ENCODE results near the gene YIPF2.
"Not testable (repeated sequence)": the region's sequence is repeated elsewhere in the genome, so short reads cannot be mapped to it uniquely, and the experiment has no call there.

YIPF2 gene

DNA sequence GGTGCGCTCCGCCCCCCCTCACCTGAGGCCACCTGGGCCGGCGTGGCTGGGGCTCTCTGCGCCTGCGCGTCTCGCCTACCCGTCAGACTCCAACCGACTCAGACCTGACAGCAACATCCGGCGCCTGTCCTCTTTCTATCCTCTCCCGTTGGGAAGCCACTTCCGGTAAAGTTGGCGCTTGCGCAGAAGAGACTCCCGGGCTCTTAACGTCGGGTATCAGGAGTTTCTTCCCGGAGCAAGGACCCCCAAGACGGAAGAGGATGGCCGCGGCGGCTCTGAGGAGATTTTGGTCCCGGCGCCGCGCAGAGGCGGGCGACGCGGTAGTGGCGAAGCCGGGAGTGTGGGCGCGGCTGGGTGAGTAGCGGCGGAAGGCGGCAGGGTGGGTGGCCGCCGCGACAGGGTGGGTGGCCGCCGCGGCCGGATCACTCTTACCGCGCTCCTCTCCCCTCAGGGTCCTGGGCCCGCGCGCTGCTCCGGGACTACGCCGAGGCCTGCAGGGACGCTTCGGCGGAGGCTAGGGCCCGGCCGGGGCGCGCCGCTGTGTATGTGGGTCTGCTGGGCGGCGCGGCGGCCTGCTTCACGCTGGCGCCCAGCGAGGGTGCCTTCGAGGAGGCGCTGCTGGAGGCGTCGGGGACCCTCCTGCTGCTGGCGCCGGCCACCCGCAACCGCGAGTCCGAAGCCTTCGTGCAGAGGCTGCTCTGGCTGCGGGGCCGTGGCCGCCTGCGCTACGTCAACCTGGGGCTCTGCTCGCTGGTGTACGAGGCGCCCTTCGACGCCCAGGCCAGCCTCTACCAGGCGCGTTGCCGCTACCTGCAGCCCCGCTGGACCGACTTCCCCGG lies at the start of gene YIPF2, which contains the start of gene TIMM29:
TSS of gene YIPF2 (minus strand) at position 77 of the 839 bp plus-strand sequence. CDS start 229 bp downstream, outside the sequence.
TSS of gene TIMM29 (plus strand) at position 249 of the 839 bp plus-strand sequence. CDS start at position 261, 12 bp downstream.
- DNase-seq (ENCODE audit: low read depth in 1 of 2, low spot score in 1 of 2) = peak; percentile 85 to 97

DNA sequence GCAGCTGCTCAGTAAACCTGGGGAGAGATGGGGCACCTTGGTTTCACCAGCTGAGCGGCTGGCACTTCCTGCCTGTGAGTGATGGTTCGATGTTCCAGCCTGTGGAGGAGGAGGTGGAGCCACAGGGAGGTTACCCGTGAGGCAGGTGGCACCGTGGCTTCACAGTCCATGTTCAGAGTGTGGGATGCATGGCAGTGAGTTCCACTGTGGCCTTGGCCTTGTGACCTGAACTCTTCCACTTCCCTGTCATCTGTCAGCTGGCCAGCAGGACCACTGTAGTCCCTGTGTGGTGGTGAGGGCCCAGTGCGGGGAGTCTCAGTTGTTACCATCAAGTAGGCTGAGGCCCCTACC lies 49.3 kb upstream of the YIPF2 start:
- DNase-seq (ENCODE audit: low read depth in 1 of 2, low spot score in 1 of 2) = no peak

DNA sequence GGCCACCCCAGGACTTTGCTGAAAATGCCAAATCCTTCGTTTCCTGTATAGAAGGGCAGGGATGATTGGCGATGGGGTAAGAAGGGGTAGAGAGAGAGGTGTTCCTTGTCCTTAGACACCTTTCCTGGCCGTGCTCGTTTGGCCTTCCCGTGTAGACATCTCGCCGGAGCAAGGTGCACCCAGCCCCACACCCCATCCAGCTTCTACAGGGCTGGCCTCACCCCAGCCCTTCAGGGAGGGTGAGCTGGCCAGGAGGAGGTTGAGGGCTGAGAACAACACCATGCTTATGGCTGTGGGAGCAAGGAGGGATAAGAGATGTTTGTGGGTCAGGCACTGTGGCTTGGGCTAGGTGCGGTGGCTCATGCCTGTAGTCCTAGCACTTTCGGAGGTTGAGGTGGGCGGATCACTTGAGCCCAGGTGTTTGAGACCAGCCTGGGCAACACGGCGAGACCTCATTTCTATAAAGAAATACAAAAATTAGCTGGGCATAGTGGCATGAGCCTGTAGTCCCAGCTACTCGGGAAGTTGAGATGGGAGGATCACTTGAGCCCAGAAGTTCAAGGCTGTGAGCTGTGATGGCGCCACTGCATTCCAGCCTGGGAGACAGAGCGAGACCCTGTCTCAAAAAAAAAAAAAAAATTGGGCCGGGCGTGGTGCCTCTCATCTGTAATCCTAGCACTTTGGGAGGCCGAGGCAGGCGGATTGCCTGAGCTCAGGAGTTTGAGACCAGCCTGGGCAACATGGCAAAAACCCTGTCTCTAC lies 47.9 kb upstream of the YIPF2 start:
- no peak for DNase-seq (ENCODE audit: low read depth in 1 of 2, low spot score in 1 of 2)

DNA sequence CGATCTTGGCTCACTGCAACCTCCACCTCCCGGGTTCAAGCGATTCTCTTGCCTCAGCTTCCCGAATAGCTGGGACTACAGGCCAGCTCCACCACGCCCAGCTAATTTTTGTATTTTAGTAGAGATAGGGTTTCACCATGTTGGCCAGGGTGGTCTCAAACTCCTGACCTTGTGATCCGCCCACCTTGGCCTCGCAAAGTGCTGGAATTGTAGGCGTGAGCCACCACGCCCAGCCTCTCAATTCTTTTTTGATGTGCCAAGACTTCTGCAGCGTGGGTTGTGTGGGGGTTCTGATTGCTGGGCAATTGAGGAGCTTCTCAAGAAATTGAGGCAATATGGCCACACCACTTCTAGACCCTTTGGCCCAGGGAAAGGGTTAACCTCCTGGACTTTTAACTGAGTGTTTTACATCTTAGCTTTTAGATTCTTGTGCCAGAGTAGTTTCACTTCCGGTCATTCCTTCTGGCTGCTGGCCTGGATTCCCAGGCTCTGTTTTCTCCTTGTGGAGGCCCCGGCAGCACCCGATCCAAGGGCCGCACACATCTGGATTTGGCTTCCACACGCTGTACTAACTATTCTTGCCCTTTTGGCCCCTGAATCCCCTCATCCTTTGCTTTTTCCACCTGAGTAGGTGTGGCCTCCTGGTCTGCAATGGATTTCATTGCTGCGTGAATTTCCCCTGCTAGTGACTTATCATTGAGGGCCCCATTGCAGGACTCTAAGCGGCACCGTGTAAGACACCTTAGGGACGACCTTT lies 47.1 kb upstream of the YIPF2 start:
- DNase-seq (ENCODE audit: low read depth in 1 of 2, low spot score in 1 of 2) = no peak

- no peak for DNase-seq (ENCODE audit: low read depth in 1 of 2, low spot score in 1 of 2)
Observed at GRCh38 chr19:10971107-10971726, 42.8 kb upstream of the YIPF2 start.

- DNase-seq (ENCODE audit: low read depth in 1 of 2, low spot score in 1 of 2) = no peak
Observed at GRCh38 chr19:10968527-10969135, 40.2 kb upstream of the YIPF2 start.

DNA sequence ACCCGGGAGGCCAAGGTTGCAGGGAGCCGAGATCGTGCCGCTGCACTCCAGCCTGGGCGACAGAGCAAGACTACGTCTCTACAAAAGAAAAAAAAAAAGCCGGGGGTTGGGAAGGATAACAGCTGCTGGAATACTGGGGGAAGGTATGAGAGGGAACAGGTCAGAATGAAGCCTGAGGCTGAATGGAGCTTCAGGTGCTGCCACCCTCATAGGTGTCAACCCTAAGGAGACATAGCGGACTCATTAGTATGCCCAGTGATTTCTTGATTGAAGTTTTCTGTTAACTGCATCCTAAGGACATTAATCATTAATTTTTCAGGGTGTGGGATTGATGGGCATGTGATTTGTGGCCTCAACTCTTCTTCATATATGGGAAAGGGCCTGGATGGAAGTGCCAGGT lies 38.4 kb upstream of the YIPF2 start:
- no peak for DNase-seq (ENCODE audit: low read depth in 1 of 2, low spot score in 1 of 2)

DNA sequence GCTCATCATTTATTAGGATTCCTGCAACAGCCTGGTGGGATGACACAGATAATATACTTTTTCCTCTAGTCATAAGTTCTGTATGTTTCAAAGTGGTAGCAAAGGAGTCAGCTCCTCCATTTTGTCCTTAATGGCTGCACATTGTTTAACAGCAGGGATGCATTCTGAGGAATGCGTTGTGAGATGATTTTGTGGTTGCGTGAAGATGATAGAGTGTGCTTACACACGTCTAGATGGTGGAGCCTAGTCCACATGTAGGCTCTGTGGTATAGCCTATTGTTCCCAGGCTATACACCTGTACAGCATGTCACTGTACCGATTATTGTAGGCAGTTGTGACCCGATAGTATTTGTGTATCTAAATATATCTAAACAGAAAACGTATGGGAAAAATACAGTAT lies 37.0 kb upstream of the YIPF2 start:
- no peak for DNase-seq (ENCODE audit: low read depth in 1 of 2, low spot score in 1 of 2)

DNA sequence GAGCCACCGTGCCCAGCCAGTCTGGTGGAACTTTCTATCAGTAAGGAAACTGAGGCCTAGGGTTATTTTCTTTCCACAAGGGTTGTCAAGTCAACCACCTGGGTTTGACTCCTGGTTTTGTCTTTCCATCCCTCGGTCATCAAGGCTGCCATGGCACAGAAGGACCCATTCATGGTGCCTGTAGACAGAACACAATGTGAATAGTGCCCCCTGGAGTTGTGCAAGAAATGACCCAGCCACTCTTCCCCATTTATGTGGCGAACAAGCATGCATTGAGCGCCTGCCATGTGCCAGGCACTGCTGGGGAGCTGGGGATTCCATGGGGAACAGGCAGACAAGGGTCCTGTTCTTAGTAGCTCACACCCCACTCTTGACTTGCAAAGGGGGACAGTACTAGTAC lies 36.5 kb upstream of the YIPF2 start:
- DNase-seq (ENCODE audit: low read depth in 1 of 2, low spot score in 1 of 2) = no peak

- no peak for DNase-seq (ENCODE audit: low read depth in 1 of 2, low spot score in 1 of 2)
Observed at GRCh38 chr19:10963865-10964264, 35.4 kb upstream of the YIPF2 start.

- no peak for DNase-seq (ENCODE audit: low read depth in 1 of 2, low spot score in 1 of 2)
Observed at GRCh38 chr19:10962863-10963262, 34.4 kb upstream of the YIPF2 start.

DNA sequence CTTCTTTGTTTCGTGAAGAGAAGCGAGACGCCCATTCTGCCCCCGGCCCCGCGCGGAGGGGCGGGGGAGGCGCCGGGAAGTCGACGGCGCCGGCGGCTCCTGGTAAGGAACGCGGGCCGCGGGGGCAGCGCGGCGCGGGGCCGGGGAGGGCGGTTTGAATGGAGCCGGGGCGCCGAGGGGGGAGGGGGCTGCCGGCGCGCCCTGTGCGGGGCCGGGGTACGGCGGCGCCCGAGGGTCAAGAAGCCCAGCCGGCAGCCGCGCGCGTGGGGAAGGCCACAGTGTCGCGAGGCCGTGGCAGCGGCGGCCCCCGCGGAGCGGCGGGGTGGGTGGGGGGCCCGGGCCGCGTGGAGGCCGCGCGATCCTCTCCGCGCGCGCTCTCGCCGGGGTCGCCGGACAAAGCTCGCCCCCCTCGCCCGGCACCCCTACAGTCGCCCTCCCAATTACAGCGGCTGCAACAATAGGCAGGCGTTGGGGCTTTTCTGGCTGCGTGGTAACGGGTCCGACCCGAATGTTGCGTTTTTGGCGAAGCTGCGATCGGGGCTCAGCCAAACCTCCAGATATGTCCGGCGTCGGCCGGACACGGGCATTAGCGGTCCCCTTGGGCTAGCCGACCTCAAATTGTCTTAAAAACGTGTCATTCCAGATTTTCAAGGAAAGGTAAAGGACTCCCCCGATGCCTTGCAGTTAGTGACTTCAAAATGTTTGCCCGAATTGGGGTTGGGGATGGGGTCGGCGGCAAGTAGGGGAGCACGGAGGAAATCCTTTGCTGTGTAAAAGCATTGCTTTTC lies 32.8 kb upstream of the YIPF2 start:
- DNase-seq (ENCODE audit: low read depth in 1 of 2, low spot score in 1 of 2) = peak in 1 of 2 donors; percentile 21

DNA sequence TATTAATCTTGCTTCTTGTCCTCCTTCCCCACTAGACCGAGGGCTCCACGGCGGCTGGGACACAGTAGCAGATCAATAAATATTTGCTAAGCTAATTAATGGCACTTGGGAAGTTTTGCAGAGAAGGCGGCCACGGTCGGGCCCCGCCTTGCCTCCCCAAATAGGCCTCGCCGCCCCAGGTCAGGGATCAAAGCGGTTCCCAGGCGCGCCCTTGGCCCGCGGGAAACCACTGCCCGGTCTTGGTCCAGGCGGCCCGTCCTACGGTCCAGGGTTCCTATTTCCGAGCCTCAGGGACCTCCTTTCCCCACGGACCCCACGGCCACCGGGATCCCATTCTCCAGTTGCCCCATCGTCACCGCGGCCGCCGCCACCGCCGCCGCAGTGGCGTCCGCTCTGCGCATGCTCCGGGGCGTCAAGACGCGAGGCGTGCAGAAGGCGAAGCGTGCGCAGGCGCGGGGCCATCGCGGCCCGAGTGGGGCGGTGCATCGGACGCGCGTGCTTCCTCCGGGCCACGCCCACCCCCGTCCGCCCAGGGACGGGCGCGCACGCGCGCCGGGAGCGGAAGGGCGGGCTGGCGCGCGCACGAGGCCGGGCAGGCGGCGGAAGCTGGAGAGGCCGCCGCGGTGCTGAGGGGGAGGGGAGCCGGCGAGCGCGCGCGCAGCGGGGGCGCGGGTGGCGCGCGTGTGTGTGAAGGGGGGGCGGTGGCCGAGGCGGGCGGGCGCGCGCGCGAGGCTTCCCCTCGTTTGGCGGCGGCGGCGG lies 32.1 kb upstream of the YIPF2 start, which contains the start of gene SMARCA4:
TSS of gene SMARCA4 (plus strand) at position 717 of the 759 bp plus-strand sequence. CDS start 23,122 bp downstream, outside the sequence.
- peak; percentile 96 to 97 for DNase-seq (ENCODE audit: low read depth in 1 of 2, low spot score in 1 of 2)

DNA sequence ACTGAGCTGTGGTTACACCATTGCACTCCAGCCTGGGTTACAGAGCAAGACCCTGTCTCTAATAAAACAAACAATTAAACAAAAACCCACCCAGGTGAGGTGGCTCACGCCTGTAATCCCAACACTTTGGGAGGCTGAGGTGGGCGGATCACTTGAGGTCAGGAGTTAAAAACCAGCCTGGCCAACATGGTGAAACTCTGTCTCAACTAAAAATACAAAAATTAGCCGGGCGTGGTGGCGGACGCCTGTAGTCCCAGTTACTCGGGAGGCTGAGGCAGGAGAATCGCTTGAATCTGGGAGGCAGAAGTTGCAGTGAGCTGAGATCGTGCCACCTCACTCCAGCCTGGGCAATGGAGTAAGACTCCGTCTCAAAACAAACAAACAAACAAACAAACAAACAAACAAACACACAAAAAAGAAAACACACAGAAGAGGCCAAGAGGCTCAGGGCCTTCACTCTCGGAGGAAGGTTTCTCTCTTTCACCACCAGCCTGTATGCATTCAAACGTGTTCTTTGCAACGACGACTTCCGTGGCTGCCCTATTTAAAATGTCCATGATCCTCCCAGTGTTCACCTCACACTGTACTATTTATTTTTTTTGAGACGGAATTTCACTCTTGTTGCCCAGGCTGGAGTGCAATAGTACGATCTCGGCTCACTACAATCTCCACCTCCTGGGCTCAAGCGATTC lies 31.0 kb upstream of the YIPF2 start:
- DNase-seq (ENCODE audit: low read depth in 1 of 2, low spot score in 1 of 2) = not testable (repeated sequence)

- DNase-seq (ENCODE audit: low read depth in 1 of 2, low spot score in 1 of 2) = no peak
Observed at GRCh38 chr19:10952809-10953208, 24.4 kb upstream of the YIPF2 start.

- DNase-seq (ENCODE audit: low read depth in 1 of 2, low spot score in 1 of 2) = no peak
Observed at GRCh38 chr19:10946958-10947657, 18.7 kb upstream of the YIPF2 start.

GRCh38 chr19:10945264-10945663 lies 16.8 kb upstream of the YIPF2 start:
- DNase-seq (ENCODE audit: low read depth in 1 of 2, low spot score in 1 of 2) = no peak

DNA sequence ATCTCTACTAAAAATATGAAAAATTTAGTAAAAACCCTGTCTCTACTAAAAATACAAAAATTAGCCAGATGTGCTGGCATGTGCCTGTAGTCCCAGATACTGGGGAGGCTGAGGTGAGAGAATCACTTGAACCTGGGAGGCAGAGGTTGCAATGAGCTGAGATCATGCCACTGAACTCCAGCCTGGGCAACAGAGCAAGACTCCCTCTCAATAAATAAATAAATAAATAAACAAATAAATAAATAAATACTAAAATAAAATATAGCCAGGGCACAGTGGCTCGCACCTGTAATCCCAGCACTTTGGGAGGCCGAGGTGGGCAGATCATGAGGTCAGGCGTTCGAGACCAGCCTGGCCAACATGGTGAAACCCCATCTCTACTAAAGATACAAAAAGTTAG lies 15.0 kb upstream of the YIPF2 start:
- DNase-seq (ENCODE audit: low read depth in 1 of 2, low spot score in 1 of 2) = not testable (repeated sequence)

Data from activated CD4-positive, alpha-beta T cell treated with anti-CD3 and anti-CD28 coated beads, Interleukin-2, amount 50 U/mL, for 24 hours (primary cell).